Adipocyte (in vitro differentiated cells): ENCODE data around the gene SLC41A1.

Source experiments
- DNase-seq: peaks from one replicate; pipeline ENCODE4 v3.0.0-alpha.2; 2015; ENCODE audit warnings: low read depth
- H3K27me3 ChIP-seq: replicated peaks from 2 replicates; pipeline ENCODE4 v1.7.0; 2013; ENCODE audit warnings: mild to moderate bottlenecking, low read length, moderate library complexity; ENCODE audit not compliant: control insufficient read depth, insufficient read depth
- H3K36me3 ChIP-seq: 2 replicates; pipeline ENCODE4 v1.7.0; 2013; ENCODE audit warnings: low read length, mild to moderate bottlenecking, moderate library complexity; ENCODE audit not compliant: control insufficient read depth, insufficient read depth, severe bottlenecking
- H3K4me1 ChIP-seq: 2 replicates; pipeline ENCODE4 v1.7.0; 2013; ENCODE audit warnings: mild to moderate bottlenecking, low read length, moderate library complexity; ENCODE audit not compliant: control insufficient read depth, insufficient read depth
- H3K4me3 ChIP-seq: 2 replicates; pipeline ENCODE4 v1.7.0; 2013; ENCODE audit warnings: mild to moderate bottlenecking, low read length, moderate library complexity
- H3K9ac ChIP-seq: 2 replicates; pipeline ENCODE4 v1.7.0; 2013; ENCODE audit warnings: mild to moderate bottlenecking, low read length, moderate library complexity
- H3K9me3 ChIP-seq: 2 replicates; pipeline ENCODE4 v1.7.0; 2013; ENCODE audit warnings: mild to moderate bottlenecking, low read length, moderate library complexity; ENCODE audit not compliant: control insufficient read depth

Gene SLC41A1

GRCh38 chr1:205769641-205770365 is 43.2 kb downstream of the SLC41A1 start:
- H3K36me3 ChIP-seq = peaks cover 23% of the 10 kb centered on the region
- peaks cover 8% of the 10 kb centered on the region for H3K4me1 ChIP-seq
- no peaks in the 10 kb centered on the region for H3K27me3 ChIP-seq
- H3K9ac ChIP-seq = no peak overlapping the region
- no peaks in the 10 kb centered on the region for H3K9me3 ChIP-seq
- H3K4me3 ChIP-seq = no peak overlapping the region
- peak; percentile 28 for DNase-seq

DNA sequence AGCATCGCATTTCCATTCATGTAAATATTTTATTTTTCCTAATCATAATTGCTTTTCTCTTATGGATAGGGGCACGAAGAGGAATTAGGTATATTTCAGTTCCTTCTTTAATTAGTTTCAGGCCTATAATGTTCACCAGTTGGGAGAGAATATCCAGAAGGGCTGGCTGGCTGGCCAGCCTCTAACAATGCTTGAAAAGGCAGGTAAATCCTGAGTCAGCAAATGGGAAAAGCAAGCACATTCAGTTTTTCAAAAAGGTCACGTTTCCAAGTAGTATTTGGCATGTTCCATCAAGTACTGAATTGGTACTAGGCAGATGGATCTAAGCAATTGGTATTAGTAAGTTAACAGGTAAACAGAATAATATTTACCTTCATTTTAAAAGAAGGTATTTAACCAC is 45.8 kb downstream of the SLC41A1 start:
- peaks cover 23% of the 10 kb centered on the region for H3K36me3 ChIP-seq
- no peak overlapping the region for H3K4me3 ChIP-seq
- no peaks in the 10 kb centered on the region for H3K9me3 ChIP-seq
- peaks cover 4% of the 10 kb centered on the region for H3K4me1 ChIP-seq
- H3K27me3 ChIP-seq = no peaks in the 10 kb centered on the region
- DNase-seq = no peak
- H3K9ac ChIP-seq = no peak overlapping the region

DNA sequence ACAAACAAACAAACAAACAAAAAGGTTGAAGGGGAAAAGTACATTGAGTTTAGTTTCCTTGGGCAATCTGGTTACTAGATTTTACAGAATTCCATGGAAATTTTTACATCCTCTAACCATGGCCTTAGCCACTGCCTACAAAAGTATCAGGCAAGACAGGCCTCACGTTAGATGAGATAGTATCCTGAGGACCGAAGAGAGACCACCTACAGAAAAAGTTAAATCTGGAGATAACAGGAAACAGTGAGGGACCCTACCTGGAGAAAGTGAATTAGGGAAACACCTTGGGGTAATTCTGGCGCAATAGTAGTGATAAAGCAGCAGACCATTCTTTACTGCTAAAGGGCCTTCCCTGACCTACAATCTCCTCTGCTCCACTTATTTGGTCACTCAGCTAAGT is 46.4 kb downstream of the SLC41A1 start:
- Histone ChIP-seq H3K4me3 (no peak overlapping the region), H3K27me3 (no peaks in the 10 kb centered on the region)

GRCh38 chr1:205766038-205766437 is 47.0 kb downstream of the SLC41A1 start:
- H3K9me3 ChIP-seq = no peaks in the 10 kb centered on the region
- H3K27me3 ChIP-seq = no peaks in the 10 kb centered on the region
- DNase-seq = no peak
- H3K4me1 ChIP-seq = peaks cover 4% of the 10 kb centered on the region
- peaks cover 19% of the 10 kb centered on the region for H3K36me3 ChIP-seq
- no peak overlapping the region for H3K9ac ChIP-seq
- no peak overlapping the region for H3K4me3 ChIP-seq

More for the DNA sequence above, 46.4 kb downstream of the SLC41A1 start:
- Histone ChIP-seq H3K9ac (no peak overlapping the region), H3K36me3 (peaks cover 23% of the 10 kb centered on the region), H3K9me3 (no peaks in the 10 kb centered on the region), H3K4me1 (peaks cover 4% of the 10 kb centered on the region)
- no peak for DNase-seq

GRCh38 chr1:205764578-205764977 is 48.4 kb downstream of the SLC41A1 start:
- no peak for DNase-seq
- Histone ChIP-seq H3K36me3 (peaks cover 10% of the 10 kb centered on the region), H3K9me3 (no peaks in the 10 kb centered on the region), H3K4me1 (peaks cover 4% of the 10 kb centered on the region), H3K27me3 (no peaks in the 10 kb centered on the region), H3K4me3 (no peak overlapping the region), H3K9ac (no peak overlapping the region)

DNA sequence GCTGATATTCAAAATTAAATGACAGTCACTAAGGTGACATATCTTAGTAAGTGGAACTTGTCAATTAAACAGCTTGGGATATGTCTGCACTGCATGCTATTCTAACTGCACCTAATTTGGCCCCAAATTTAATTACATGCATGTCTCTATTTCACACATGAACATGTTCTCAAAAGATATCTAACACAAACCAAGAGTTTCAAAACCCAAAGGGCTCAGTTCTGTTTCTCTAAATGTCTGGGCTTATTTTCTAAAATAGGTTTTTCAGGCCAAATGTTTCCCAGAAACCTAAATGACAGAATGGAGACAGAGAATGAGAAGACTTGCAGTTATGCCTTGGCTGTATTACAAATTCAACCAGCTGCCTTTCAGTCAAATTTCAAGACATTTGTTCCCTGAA is 49.0 kb downstream of the SLC41A1 start:
- Histone ChIP-seq H3K4me3 (no peak overlapping the region), H3K27me3 (no peaks in the 10 kb centered on the region), H3K9ac (no peak overlapping the region), H3K4me1 (peaks cover 4% of the 10 kb centered on the region), H3K9me3 (no peaks in the 10 kb centered on the region), H3K36me3 (peaks cover 4% of the 10 kb centered on the region)
- no peak for DNase-seq

DNA sequence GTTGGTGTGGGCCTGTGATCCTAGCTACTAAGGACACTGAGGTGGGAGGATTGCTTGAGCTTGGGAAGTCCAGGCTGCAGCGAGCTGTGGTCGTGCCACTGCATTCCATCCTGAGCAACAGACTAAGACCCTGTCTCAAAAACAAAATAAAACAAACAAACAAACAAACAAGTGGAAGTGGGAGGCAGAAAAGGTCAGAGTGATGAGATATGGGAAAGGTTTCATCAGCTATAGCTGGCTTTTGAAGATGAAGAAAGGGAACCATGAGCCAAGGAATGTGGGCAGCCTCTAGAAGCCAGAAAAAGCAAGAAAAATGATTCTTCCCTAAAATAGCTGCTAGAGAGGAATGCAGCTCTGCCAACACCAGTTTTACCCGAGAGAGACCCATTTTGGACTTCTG is 52.4 kb downstream of the SLC41A1 start:
- DNase-seq = no peak

DNA sequence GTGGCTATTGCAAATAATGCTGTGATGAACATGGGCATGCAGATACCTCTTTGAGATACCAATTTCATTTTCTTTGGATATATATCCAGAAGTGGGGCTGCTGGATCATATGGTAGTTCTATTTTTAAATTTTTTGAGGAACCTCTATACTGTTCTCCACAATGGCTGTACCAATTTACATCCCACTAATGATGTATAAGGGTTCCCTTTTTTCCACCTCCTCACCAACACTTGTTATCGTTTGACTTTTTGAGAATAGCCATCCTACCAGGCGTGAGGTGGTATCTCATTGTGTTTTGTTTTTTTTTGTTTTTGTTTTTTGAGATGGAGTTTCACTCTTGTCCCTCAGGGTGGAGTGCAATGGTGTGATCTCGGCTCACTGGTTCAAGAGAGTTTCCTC is 56.4 kb downstream of the SLC41A1 start:
- no peak for DNase-seq
- H3K4me3 ChIP-seq = no peak overlapping the region
- H3K9me3 ChIP-seq = no peaks in the 10 kb centered on the region
- no peaks in the 10 kb centered on the region for H3K27me3 ChIP-seq
- no peaks in the 10 kb centered on the region for H3K4me1 ChIP-seq
- H3K9ac ChIP-seq = no peak overlapping the region
- H3K36me3 ChIP-seq = no peaks in the 10 kb centered on the region

More for the DNA sequence above, 52.4 kb downstream of the SLC41A1 start:
- Histone ChIP-seq H3K36me3 (no peaks in the 10 kb centered on the region), H3K9ac (no peak overlapping the region), H3K9me3 (no peaks in the 10 kb centered on the region), H3K4me1 (peaks cover 4% of the 10 kb centered on the region), H3K4me3 (no peak overlapping the region), H3K27me3 (no peaks in the 10 kb centered on the region)

DNA sequence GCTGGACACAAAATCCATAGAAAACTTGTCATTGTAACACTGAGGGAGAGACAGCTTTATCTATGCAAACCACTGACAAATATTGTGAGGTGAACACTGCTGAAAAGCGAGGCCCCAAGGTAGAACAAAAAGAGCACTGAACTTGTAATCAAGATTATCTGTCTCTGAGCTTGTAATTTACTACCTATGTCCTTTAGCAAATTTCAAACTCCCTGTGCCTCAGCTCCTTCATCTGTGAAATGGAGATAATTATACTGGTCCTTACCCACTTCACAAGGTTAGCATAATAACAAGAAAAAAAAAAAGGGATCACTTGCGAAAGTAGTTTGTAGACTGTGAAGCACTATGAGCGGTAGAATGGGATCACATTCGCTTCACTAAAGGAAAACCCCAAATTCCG is 58.1 kb downstream of the SLC41A1 start:
- Histone ChIP-seq H3K9ac (no peak overlapping the region), H3K9me3 (no peaks in the 10 kb centered on the region), H3K4me3 (no peak overlapping the region), H3K36me3 (no peaks in the 10 kb centered on the region), H3K4me1 (no peaks in the 10 kb centered on the region), H3K27me3 (no peaks in the 10 kb centered on the region)
- no peak for DNase-seq

- H3K9me3 ChIP-seq = no peaks in the 10 kb centered on the region
- no peaks in the 10 kb centered on the region for H3K27me3 ChIP-seq
- no peak overlapping the region for H3K9ac ChIP-seq
- peak overlapping the region; percentile 96 for H3K4me3 ChIP-seq
- DNase-seq = no peak
- no peaks in the 10 kb centered on the region for H3K36me3 ChIP-seq
- H3K4me1 ChIP-seq = peaks cover 20% of the 10 kb centered on the region
Observed at GRCh38 chr1:205751036-205751651, 61.9 kb downstream of the SLC41A1 start.

DNA sequence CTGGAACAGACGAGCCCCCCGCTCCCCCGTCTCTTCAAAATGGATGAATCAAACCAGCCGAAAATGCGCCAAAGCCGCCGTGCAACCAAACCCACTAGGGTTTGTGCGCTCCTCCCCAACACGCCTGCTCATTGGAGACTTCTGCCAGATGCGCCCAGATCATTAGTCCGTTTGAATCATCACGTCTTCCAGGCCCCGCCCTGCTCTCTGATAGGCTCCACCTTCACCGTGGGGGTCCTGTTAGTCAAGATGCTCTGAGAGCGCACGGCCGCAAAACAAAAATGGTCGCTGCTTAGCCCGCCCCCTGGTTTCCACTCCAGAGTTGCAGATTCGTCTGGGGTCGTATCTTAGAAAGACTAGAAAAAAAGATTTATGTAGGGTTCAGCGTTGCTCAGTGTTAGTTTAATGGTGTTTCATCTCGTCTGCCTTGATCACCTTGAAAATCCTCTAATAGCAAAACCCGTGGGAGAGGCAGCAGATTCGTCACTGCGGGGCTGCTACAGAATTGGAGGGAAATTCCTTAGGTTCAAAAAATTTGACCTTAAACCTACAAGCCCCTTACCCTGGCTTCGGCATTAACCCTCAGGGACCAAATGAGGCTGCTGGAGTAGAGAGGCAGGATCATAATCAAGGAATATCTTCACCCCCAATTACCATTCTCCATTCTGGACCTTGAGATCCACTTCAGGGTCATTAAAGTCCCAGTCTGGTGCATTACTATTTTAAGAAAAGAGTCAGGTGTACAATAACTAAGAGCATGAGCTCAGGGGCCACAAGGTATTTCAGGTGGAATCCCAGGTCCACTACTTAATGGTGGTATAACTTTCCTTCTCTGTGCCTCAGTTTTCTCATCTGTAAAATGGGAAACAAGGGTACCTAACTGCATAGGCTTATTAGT is 62.6 kb downstream of the SLC41A1 start, which contains the start of gene NUCKS1:
Gene NUCKS1, minus strand, starts transcription at position 45 of the 898 bp plus-strand sequence. CDS start 209 bp downstream, outside the sequence.
- Histone ChIP-seq H3K4me3 (peak within 1 kb of the TSS; percentile 96), H3K4me1 (peaks cover 26% of the 10 kb centered on the region), H3K9ac (peak within 1 kb of the TSS; percentile 97), H3K36me3 (no peaks in the 10 kb centered on the region), H3K27me3 (no peaks in the 10 kb centered on the region), H3K9me3 (no peaks in the 10 kb centered on the region)
- peak; percentile 99 for DNase-seq
